ENCODE results near the gene SLC30A4.
A peak's percentile ranks its signal among the peaks of the same experiment; 100 is the strongest.
"Not testable (repeated sequence)": the region's sequence is repeated elsewhere in the genome, so short reads cannot be mapped to it uniquely, and the experiment has no call there.

Gene SLC30A4

GRCh38 chr15:45507143-45507542, 15.4 kb downstream of the SLC30A4 start:
- DNase-seq = not testable (repeated sequence)

GRCh38 chr15:45499426-45499825, 23.1 kb downstream of the SLC30A4 start:
- DNase-seq = no peak

GRCh38 chr15:45498701-45499100, 23.9 kb downstream of the SLC30A4 start:
- DNase-seq = no peak

GRCh38 chr15:45497261-45497660, 25.3 kb downstream of the SLC30A4 start:
- no peak for DNase-seq

GRCh38 chr15:45496658-45497057, 25.9 kb downstream of the SLC30A4 start:
- no peak for DNase-seq

GRCh38 chr15:45495588-45495987, 27.0 kb downstream of the SLC30A4 start:
- DNase-seq = no peak

GRCh38 chr15:45489690-45490238, 32.8 kb downstream of the SLC30A4 start:
- no peak for DNase-seq

- no peak for DNase-seq
Observed at GRCh38 chr15:45486317-45486716, 36.2 kb downstream of the SLC30A4 start.

- no peak for DNase-seq
Observed at GRCh38 chr15:45481135-45481534, 41.4 kb downstream of the SLC30A4 start.

- no peak for DNase-seq
Observed at GRCh38 chr15:45476410-45476809, 46.1 kb downstream of the SLC30A4 start.

- DNase-seq = no peak
Observed at GRCh38 chr15:45474799-45475198, 47.8 kb downstream of the SLC30A4 start.

GRCh38 chr15:45473068-45473467, 49.5 kb downstream of the SLC30A4 start:
- no peak for DNase-seq

- no peak for DNase-seq
Observed at GRCh38 chr15:45471151-45471550, 51.4 kb downstream of the SLC30A4 start.

- no peak for DNase-seq
Observed at GRCh38 chr15:45469441-45469840, 53.1 kb downstream of the SLC30A4 start.

- no peak for DNase-seq
Observed at GRCh38 chr15:45469027-45469426, 53.5 kb downstream of the SLC30A4 start.

- DNase-seq = no peak
Observed at GRCh38 chr15:45468294-45468693, 54.3 kb downstream of the SLC30A4 start.

- DNase-seq = peak; percentile 20
Observed at GRCh38 chr15:45458746-45459403, 63.7 kb downstream of the SLC30A4 start.

- DNase-seq = peak; percentile 67
Observed at GRCh38 chr15:45457641-45458539, 64.7 kb downstream of the SLC30A4 start.

- no peak for DNase-seq
Observed at GRCh38 chr15:45457220-45457619, 65.3 kb downstream of the SLC30A4 start.

GRCh38 chr15:45456212-45457106, 66.1 kb downstream of the SLC30A4 start:
- DNase-seq = peak; percentile 98

- peak; percentile 92 for DNase-seq
Observed at GRCh38 chr15:45454814-45455213, 67.7 kb downstream of the SLC30A4 start.

GRCh38 chr15:45451265-45451664, 71.3 kb downstream of the SLC30A4 start:
- no peak for DNase-seq
